Right ventricle myocardium superior (tissue), 1 donor: ENCODE results near the gene MMP15. TPM values are rescaled to one million over a fixed set of nuclear protein-coding genes. Genes with fewer than 3 reads are reported as not detected.
"Not testable (repeated sequence)": the region's sequence is repeated elsewhere in the genome, so short reads cannot be mapped to it uniquely, and the experiment has no call there.

Experiments used
- ATAC-seq: fragments of 200-7000 bp; cut with Tn5 transposase; one replicate; pipeline ENCODE4 v1.9.1; 2020; ENCODE audit warnings: mild to moderate bottlenecking; ENCODE audit not compliant: poor library complexity
- DNase-seq: peaks from one replicate; pipeline ENCODE4 v3.0.0-alpha.2; 2020
- intact Hi-C: fragments of 100-400 bp; cut with DNase I; formaldehyde crosslinking; loops from one replicate; pipeline ENCODE4 v1.11.2; 2022
- total RNA-seq: library from RNA; stranded (reverse); fragmentation: NEBNext Ultra II Directional; extraction: Animal tissue kit (Norgen Biotek cat#: 25700); gene quantifications from one replicate; pipeline ENCODE4 v1.2.1, GENCODE V29; 2021
- donor health status: DM: no; HTN: yes; CAD: no; lungs with severe emphysema.

MMP15 gene
- total RNA-seq, 1 donor from 2014 or later, result 55.2 TPM

- intact Hi-C loops, result no loop called here
- DNase-seq, result peak; percentile 85
- peak; percentile 36 for ATAC-seq
Measured at GRCh38 chr16:57994778-57995177, 30.8 kb upstream of the MMP15 start.

DNA sequence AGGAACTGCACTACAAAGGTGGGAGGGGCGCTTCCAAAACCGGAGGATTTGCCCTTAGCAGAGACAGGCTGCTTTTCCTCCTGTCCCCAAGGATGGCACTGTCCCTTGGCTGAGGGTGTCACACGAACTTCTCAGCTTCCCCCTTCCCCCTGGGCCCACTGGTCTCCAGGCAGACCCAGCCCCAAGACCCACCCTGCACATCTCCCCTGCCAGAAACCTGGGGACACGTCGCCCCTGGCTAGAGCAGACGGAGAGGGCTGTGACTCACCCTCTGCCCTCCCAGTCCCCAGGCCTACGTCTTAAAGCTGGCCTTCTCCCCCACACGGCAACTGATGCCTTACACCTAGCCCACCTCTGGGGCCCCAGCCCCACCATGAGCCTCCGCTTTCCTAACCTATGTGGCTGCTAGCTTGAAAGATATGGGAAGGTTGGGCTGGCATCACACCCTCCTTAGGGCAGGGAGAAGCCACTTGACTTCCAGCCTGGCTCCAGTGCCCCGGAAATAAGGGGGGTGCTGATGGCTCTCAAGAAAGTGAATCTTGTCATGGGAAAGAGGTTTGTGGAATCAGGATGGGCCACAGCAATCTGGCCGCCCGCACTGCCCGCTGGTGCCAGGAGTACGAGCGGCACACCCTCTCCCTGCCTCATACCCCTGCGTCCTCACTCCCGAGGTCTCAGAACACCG is 29.7 kb upstream of the MMP15 start:
- intact Hi-C loops, result no loop called here
- DNase-seq (no peak), ATAC-seq (no peak)

- ATAC-seq, result no peak
- DNase-seq, result no peak
- intact Hi-C loops, result no loop called here
Measured at GRCh38 chr16:57996406-57997175, 29.0 kb upstream of the MMP15 start.

DNA sequence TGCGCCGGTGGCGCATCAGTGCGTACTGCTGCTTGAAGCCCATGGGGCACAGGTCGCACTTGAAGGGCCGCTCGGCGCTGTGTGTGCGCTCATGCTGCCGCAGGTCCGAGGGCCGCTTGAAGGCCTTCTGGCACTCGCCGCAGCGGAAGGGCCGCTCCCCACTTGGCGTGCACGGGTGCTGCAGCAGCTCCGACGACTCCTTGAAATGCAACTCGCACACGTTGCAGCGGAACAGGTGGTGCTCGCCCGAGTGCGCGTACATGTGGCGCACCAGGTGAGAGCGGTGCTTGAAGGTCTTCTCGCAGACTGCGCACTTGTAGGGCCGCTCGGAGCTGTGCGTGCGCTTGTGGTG is 28.4 kb upstream of the MMP15 start:
- no peak for DNase-seq
- intact Hi-C loops, result no loop called here
- ATAC-seq, result no peak

DNA sequence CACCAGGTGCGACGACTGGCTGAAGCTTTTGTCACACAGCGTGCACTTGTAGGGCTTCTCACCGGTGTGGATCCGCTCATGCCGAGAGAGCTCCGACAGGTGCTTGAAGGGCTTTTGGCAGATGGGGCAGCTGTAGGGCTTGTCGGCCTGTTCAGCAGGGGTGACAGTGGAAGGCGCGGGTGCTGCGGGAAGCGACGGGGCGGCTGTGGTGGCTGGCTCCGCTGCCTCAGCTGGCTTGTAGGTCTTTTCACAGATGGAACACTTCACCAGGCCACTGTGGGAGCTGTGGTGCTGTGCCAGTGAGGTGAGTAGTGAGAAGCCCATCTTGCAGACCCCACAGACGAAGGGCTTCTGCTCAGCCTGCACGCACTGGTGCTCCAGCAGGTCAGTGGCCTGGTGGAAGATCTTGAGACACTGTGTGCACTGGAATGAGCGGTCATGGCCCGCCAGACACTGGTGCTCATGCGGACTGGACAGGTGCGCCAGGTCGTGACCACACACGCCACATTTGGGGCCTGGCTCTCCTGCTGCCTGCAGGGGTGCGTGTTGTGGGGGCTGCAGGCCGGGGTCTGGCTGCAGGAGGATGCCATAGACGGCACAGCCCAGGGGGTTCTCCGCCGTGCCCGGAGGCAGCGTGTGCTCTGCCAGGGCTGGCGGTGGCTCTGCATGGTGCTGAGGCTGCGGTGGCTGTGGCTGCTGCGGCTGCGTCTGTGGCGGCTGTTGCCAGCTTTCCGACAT is 27.9 kb upstream of the MMP15 start:
- ATAC-seq (no peak), DNase-seq (no peak)
- intact Hi-C loops, result no loop called here

DNA sequence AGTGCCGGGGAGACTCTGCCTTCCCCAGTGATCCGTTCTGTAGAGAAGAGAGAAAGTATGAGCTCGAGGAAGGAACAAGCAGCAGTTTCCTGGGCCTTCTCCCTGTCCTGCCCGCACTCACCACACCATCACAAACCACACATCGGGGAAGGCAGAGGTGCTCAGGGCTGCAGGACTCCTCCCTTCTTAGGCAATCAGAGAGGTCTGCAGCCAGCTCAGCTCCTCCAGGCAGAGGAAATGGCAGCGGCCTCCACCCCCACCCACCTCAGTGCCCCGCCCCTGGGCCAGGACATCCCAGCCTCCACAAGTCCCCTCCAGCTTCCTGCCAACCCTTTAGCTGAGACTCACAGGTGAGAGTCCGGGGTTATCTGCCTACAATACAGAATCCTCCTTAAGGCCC is 27.1 kb upstream of the MMP15 start:
- peak; percentile 57 for DNase-seq

DNA sequence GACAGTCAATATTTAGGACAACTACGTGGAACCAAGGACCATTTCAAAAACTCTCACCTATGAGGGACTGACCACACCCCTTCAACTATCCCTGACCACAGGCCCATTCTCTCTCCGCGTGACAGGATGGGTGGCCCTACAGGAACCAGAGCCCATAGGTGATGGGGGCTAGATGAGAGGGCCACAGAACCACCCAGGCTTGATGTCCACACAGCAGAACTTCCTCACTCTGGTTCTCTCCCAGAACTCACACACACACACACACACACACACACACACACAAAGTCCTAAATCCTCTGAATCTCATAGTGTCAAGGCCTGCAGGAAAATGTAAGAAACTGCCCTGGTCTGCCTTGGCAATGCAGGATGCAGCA is 26.6 kb upstream of the MMP15 start:
- ATAC-seq (no peak), DNase-seq (no peak)
- intact Hi-C loops, result no loop called here

More for the DNA sequence above, 27.1 kb upstream of the MMP15 start:
- ATAC-seq, result no peak
- intact Hi-C loops, result no loop called here

DNA sequence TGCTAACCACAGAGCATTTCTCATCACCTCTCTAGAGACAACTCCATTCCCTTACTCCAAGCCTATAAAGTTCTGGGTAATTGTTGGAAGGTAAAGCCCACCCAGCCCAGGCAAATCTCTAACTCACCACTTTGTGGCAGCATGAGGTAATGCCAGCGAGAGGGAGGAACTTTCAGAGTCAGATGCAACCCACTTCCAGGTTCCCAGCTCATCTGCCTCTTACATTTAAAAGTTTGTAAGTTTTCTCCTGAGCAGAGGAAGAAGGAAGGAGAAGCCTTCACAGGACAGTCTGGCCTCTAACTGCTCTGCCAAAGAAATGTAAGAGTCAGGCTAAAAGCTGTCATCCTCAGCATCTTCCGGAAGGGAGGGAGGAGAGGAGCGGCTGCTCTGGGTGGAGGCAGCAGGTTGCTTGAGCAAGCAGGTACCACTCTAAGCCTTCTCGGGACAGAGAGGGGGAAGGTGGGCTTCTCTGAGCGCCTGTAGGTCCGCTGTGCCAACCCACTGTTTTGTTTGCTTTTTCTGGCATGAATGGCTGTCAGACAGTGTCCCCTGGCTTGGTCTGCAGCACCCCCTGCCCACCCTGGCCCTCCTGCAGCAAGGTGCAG is 26.1 kb upstream of the MMP15 start:
- no peak for ATAC-seq
- peak; percentile 18 for DNase-seq
- intact Hi-C loops, result no loop called here

DNA sequence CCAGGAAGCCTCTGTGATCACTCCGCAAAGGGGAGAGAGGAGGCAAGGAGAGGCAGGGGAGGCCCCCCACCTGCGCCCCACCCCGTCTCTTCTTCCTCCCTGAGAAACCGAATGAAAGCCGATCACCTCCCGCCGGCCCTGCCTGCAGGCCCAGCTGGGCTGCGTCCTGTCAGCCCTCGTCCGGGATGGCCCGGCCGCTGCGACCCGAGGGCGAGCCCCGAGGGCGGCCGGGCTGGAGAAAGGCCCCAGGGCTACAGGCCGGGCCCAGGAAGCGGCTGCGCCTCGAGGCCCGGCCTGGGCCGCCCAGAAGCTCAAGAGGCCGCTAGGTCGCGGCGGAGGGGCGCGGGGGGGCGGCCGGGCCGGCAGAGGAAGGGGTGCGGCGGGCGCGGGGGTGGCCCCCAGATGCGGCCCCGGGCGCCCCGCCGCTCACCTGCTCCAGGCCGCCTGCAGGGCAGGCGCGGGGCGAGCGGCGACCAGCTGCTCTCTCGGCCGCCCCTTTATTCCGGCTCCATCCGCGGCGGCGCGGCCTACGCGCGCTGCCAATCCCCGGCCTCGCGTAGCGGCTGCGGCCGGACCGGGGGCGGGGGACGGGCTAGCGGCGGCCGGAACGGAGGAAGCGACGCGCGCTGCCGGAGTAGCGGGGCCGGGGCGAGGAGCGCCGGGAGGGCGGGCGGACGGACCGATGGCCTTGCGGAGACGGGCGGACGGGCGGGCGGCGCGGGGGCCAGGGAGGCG is 25.4 kb upstream of the MMP15 start, which contains the start of gene ZNF319:
TSS of gene ZNF319 (minus strand) at position 702 of the 735 bp plus-strand sequence. CDS start 2,407 bp downstream, outside the sequence.
- DNase-seq (peak; percentile 47), ATAC-seq (peak; percentile 0)
- intact Hi-C loops, result loop anchor here (10.0 kb wide), 1 partner anchor 245 kb away; no protein-coding TSS in a partner anchor

DNA sequence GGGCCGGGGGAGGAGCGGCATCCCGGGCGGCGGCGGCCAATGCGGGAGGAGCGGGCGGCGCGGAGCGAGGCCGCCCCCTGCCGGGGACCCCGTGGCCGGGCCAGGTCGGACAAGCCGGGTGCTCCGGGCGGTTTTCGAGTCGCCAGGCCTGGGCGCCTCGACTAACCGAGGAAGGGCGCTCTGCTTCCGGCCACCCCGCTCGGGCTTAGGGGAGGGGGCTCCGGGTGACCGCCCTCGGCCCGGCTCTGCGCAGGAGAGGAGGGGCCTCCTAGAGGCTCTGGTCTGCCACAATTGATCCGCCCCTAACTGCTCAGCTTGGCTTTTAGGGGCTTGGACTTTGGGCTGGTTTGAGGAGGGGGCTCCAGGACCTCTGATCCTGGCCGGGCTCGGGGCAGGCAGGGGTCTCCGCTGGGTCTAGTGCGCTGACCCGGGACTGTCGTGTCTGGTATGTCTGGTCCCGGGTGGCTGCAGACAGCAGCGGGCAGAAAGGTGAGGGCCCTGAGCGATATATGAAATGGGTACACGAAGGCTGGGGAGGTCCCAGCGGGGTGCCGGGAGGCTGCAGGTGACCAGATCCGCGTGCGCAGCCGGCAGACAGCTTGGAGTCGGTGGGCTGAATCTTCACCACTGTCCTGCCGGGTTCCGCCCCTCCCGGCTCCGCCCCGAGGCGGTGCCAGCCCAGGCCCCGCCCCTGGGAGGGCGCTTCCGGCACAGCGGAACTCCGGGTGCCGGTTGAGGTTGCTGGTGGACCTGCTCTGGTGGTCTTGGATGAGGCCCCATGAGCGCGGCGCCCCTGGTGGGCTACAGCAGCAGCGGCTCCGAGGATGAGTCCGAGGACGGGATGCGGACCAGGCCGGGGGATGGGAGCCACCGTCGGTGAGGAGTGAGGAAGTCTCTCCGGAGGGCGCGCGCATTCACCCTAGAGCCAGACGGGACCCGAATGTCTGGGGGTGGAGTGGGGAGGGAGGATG is 24.6 kb upstream of the MMP15 start, which contains the start of gene USB1:
TSS of gene USB1 (plus strand) at position 702 of the 971 bp plus-strand sequence. CDS start at position 779, 77 bp downstream.
- ATAC-seq, result peak; percentile 95
- intact Hi-C loops, result loop anchor here (10.0 kb wide), 1 partner anchor 246 kb away; no protein-coding TSS in a partner anchor
- peak; percentile 93 for DNase-seq

DNA sequence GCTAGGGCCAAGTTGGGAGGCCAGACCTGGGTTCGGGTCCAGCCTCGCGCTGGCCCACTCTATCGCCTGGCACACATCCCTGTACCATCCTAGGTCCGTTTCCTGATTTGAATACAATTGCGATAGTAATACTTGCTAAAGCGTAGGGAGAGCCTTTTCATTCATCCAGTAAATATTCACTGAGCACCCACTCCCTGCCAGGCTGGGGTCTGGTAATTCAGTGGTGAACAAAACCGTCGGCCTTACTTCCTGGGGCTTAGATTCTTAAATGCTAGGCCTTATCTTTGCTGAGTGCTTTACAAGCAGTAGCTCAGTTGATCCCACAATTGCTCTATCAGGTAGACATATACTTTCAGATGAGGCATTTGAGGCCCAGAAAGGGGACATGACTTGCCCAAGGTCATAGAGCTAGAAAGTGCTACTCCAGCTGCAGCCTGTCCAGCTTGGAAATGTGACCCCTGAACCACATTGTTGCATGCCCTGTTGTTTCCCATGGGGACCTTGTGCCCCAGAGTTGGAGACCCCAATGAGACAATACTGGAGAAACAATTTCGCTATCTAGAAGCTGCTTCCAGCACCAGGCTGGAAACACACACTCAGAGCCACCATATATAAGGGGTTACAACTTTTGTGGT is 23.7 kb upstream of the MMP15 start:
- DNase-seq (peak; percentile 39), ATAC-seq (no peak)
- intact Hi-C loops, result loop anchor here (2.0 to 10.0 kb wide), 2 partner anchors 101 to 247 kb away; no protein-coding TSS in a partner anchor

DNA sequence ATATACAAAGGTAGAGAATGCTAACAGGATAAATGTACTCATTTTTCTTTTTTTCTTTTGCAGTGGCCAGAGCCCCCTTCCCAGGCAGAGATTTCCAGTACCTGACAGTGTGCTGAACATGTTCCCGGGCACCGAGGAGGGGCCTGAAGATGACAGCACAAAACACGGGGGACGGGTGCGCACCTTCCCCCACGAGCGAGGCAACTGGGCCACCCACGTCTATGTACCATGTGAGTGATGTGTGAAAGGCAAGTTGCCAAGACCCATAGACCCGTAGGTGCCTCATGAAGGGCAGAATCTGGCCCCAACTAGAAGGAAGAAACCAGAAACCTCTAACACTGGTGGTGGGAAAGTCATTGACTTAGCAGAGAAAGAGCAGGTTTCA is 23.1 kb upstream of the MMP15 start:
- DNase-seq, result no peak
- no peak for ATAC-seq
- intact Hi-C loops, result loop anchor here (2.0 to 10.0 kb wide), 2 partner anchors 102 to 248 kb away; no protein-coding TSS in a partner anchor

DNA sequence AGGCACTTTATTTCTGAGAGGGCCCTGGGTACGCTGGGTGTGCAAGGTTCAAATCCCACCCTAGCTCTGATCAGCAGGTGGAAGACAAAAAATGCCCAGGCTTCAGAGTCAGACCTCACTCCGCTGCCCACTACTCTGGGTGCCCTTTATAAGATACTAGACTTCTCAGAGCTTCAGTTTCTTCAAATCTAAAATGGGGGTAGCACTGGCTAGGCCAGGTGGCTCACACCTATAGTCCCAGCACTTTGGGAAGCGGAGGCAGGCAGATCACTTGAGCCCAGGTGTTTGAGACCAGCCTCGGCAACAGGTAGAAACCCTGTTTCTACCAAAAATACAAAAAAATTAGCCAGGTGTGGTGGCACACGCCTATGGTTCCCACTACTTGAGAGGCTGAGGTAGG is 22.6 kb upstream of the MMP15 start:
- intact Hi-C loops, result loop anchor here (2.0 to 10.0 kb wide), 2 partner anchors 102 to 248 kb away; no protein-coding TSS in a partner anchor
- DNase-seq (peak; percentile 15), ATAC-seq (no peak)

- ATAC-seq, result not testable (repeated sequence)
- intact Hi-C loops, result loop anchor here (10.0 kb wide), 1 partner anchor 250 kb away; no protein-coding TSS in a partner anchor
- DNase-seq, result peak; percentile 77
Measured at GRCh38 chr16:58004736-58005135, 20.8 kb upstream of the MMP15 start.

- DNase-seq, result peak; percentile 38
- intact Hi-C loops, result loop anchor here (10.0 kb wide), 2 partner anchors 185 to 255 kb away; partner anchors contain the start of gene CSNK2A2
- peak; percentile 68 for ATAC-seq
Measured at GRCh38 chr16:58009856-58010416, 15.6 kb upstream of the MMP15 start.

- DNase-seq, result no peak
- ATAC-seq, result peak; percentile 16
- intact Hi-C loops, result loop anchor here (10.0 kb wide), 1 partner anchor 184 kb away; the partner anchor contains the start of gene CSNK2A2
Measured at GRCh38 chr16:58010886-58011285, 14.7 kb upstream of the MMP15 start.
